ENCODE measurements around the gene ARVCF. TPM values are rescaled to one million over a fixed set of nuclear protein-coding genes. Genes with fewer than 3 reads are reported as not detected.
A peak's percentile ranks its signal among the peaks of the same experiment; 100 is the strongest.
"Not testable (repeated sequence)": the region's sequence is repeated elsewhere in the genome, so short reads cannot be mapped to it uniquely, and the experiment has no call there.

Gene ARVCF
- total and polyA plus RNA-seq, 5 donors from 2014 or later, result 0.39 to 2.7 (median 0.47) TPM; not detected in 1

DNA sequence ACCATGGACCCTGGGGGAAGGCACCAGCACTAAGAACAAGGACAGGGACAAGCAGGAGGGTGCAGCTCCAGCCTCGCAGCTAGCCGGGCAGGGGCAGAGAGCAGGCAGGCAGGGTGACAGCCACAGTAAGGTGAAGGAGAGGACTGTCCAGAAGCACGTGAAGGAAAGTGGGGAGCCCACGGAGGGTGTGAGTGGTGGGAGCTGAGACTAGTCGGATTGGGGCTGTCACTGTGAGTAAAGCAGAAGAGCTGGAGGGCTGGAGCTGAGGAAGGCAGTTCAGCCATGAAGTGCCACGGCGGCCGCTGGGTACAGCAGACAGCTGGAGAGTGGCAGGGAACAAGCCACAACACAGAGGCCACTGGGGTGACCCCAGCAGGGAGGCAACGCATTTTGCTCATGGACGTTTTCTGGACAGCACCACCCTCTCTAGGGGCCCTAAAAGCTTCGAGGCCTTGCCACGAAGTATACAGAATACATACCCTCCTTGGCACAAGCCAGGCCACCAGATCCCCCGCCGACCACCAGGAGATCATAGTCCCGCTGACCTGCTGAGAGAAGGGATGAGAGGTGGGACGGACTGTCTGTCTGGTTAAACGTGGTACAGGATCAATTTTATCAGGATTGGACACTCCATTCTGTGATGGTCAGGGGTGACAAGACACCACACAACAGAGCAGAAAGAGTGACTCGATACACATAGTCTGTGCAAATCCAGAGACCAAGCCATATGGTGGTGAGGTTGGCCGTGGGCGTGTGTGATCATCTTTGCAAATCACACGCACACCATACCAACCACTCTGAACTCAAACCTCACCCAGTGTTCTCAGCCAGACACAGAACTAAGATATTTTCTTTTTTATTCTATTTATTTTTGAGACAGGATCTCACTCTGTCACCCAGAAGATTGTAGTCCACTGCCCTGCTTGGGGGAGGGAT, 85.8 kb downstream of the ARVCF start:
- Mint-ChIP-seq H3K27ac (peak overlapping the region in 1 of 3 donors; percentile 80), H3K4me3 (peak overlapping the region in 1 of 4 donors; percentile 75), H3K9me3 (peaks cover 0 to 6% (median 0%) of the 10 kb centered on the region in 7 donors), H3K36me3 (peaks cover 22% of the 10 kb centered on the region), H3K4me1 (peaks cover 0 to 12% (median 4%) of the 10 kb centered on the region in 4 donors), H3K27me3 (no peaks in the 10 kb centered on the region)
- Histone ChIP-seq H3K9me3 (ENCODE audit: control insufficient read depth in 2 of 2, low read length in 2 of 2) (peaks cover 0 to 3% of the 10 kb centered on the region in 2 experiments), H3K27me3 (ENCODE audit: control insufficient read depth, insufficient read depth, low read length) (no peaks in the 10 kb centered on the region), H3K36me3 (ENCODE audit: control insufficient read depth, insufficient read depth, low read length) (no peaks in the 10 kb centered on the region), H3K4me3 (ENCODE audit: low read depth, low read length) (no peak overlapping the region), H3K27ac (ENCODE audit: insufficient read depth, low read length, poor library complexity, severe bottlenecking) (no peak overlapping the region), H3K4me1 (ENCODE audit: control insufficient read depth, insufficient read depth, low read length, poor library complexity, severe bottlenecking) (no peaks in the 10 kb centered on the region)
- ATAC-seq (ENCODE audit: low read depth in 2 of 2) (no peak), DNase-seq (no peak)

DNA sequence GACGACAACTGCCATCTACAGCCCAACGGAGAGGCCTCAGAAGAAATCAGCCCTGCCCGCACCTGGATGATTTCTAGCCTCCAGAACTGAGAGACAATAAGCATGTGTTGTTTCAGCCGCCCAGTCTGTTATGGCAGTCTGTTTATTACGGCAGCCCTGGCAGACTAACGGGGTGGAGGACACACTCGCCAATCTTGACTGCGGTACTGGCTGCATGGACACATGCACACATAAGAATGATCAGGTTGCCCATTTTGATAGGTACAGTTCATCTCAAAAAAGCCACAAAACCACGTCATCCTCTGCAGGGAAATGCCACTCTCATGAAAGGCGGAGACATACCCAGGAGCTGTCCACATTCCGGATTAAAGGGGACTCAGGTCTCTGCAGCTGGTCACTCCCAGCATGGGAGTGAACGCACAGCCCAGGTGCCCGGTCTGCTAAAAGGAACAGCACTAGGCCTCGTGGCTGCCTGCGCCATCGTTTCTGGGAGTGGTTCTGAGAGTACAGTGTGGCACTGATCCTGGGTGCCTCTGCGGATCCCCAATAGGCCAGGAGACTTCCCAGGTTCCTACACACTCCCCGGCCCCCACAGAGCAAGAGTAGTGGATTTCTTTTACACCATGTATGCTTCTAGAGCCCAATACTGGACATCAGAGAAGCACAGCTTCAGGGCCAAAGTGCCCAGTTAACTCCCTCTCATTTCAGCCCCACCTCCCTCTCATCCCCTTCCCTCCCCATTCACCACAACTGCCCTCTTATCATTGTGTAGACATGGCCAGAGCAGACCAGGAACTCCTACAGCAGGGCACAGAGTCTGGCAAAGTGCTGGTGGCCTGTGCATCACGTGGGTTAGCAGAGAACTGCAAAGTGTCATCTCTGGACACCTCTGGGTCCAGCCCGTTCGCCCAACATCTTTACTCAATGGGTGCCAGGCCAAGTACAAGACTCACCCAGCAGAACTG, 86.8 kb downstream of the ARVCF start:
- Mint-ChIP-seq H3K27me3 (no peaks in the 10 kb centered on the region), H3K4me3 (peak overlapping the region in 1 of 4 donors; percentile 75), H3K4me1 (peaks cover 0 to 12% (median 4%) of the 10 kb centered on the region in 4 donors), H3K9me3 (no peaks in the 10 kb centered on the region), H3K36me3 (peaks cover 20% of the 10 kb centered on the region), H3K27ac (peak overlapping the region in 1 of 3 donors; percentile 80)
- no peaks in the 10 kb centered on the region for H3K36me3 ChIP-seq (ENCODE audit: control insufficient read depth, insufficient read depth, low read length)
- ATAC-seq (ENCODE audit: low read depth in 2 of 2) (no peak), DNase-seq (no peak)
- no peak overlapping the region for H3K4me3 ChIP-seq (ENCODE audit: low read depth, low read length)
- H3K27ac ChIP-seq (ENCODE audit: insufficient read depth, low read length, poor library complexity, severe bottlenecking), result no peak overlapping the region
- H3K27me3 ChIP-seq (ENCODE audit: control insufficient read depth, insufficient read depth, low read length), result no peaks in the 10 kb centered on the region
- H3K9me3 ChIP-seq (ENCODE audit: control insufficient read depth in 2 of 2, low read length in 2 of 2), result no peaks in the 10 kb centered on the region
- no peaks in the 10 kb centered on the region for H3K4me1 ChIP-seq (ENCODE audit: control insufficient read depth, insufficient read depth, low read length, poor library complexity, severe bottlenecking)

DNA sequence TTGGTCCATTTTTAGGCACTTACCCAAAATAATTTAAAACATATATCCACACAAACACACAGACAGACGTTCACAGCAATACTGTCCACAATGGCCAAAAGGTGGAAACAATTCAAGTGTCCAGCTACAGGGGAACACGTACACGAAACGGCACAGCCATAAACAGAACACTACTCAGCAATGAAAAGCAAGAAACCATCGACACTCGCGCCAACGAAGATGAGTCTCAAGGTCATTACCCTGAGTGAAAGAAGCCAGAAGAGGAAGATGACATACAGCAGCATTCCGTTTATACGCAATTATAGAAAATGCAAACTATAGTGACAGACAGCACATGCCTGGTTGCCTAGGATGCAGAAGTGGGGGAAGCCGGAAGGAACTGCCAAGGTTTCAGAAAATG, 88.4 kb downstream of the ARVCF start:
- Histone ChIP-seq H3K9me3 (ENCODE audit: control insufficient read depth in 2 of 2, low read length in 2 of 2) (no peaks in the 10 kb centered on the region), H3K27ac (ENCODE audit: insufficient read depth, low read length, poor library complexity, severe bottlenecking) (no peak overlapping the region), H3K27me3 (ENCODE audit: control insufficient read depth, insufficient read depth, low read length) (no peaks in the 10 kb centered on the region), H3K36me3 (ENCODE audit: control insufficient read depth, insufficient read depth, low read length) (no peaks in the 10 kb centered on the region), H3K4me1 (ENCODE audit: control insufficient read depth, insufficient read depth, low read length, poor library complexity, severe bottlenecking) (no peaks in the 10 kb centered on the region), H3K4me3 (ENCODE audit: low read depth, low read length) (no peak overlapping the region)
- no peak for ATAC-seq (ENCODE audit: low read depth in 2 of 2)
- H3K4me1 Mint-ChIP-seq, result peaks cover 0 to 8% (median 4%) of the 10 kb centered on the region in 4 donors
- H3K4me3 Mint-ChIP-seq, result no peak overlapping the region
- no peaks in the 10 kb centered on the region for H3K27me3 Mint-ChIP-seq
- no peak overlapping the region for H3K27ac Mint-ChIP-seq
- peaks cover 25% of the 10 kb centered on the region for H3K36me3 Mint-ChIP-seq
- DNase-seq, result no peak
- H3K9me3 Mint-ChIP-seq, result no peaks in the 10 kb centered on the region

DNA sequence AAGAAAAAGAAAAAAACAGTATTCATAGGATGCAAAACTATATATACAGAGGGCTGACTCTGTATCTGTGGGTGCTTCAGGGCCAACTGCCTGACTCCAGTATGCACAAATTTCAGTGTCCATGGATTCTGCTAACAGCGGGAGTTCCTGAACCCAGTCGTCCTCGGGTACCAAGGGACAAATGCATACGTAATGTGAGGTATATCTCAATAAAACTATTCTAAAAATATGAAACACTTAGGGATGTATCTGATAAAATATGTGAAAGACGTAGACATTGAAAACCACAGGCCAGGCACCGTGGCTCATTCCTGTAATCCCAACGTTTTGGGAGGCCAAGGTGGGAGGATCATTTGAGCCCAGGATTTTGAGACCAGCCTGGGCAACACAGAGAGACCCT, 88.9 kb downstream of the ARVCF start:
- H3K27me3 ChIP-seq (ENCODE audit: control insufficient read depth, insufficient read depth, low read length), result no peaks in the 10 kb centered on the region
- no peak overlapping the region for H3K4me3 ChIP-seq (ENCODE audit: low read depth, low read length)
- no peaks in the 10 kb centered on the region for H3K27me3 Mint-ChIP-seq
- H3K4me3 Mint-ChIP-seq, result no peak overlapping the region
- H3K4me1 ChIP-seq (ENCODE audit: control insufficient read depth, insufficient read depth, low read length, poor library complexity, severe bottlenecking), result no peaks in the 10 kb centered on the region
- H3K9me3 ChIP-seq (ENCODE audit: control insufficient read depth in 2 of 2, low read length in 2 of 2), result no peaks in the 10 kb centered on the region
- H3K27ac Mint-ChIP-seq, result peak overlapping the region in 1 of 3 donors; percentile 20
- DNase-seq (no peak), ATAC-seq (ENCODE audit: low read depth in 2 of 2) (no peak)
- H3K4me1 Mint-ChIP-seq, result peaks cover 0 to 8% (median 3%) of the 10 kb centered on the region in 4 donors
- no peak overlapping the region for H3K27ac ChIP-seq (ENCODE audit: insufficient read depth, low read length, poor library complexity, severe bottlenecking)
- H3K36me3 Mint-ChIP-seq, result peaks cover 29% of the 10 kb centered on the region
- no peaks in the 10 kb centered on the region for H3K9me3 Mint-ChIP-seq
- no peaks in the 10 kb centered on the region for H3K36me3 ChIP-seq (ENCODE audit: control insufficient read depth, insufficient read depth, low read length)

DNA sequence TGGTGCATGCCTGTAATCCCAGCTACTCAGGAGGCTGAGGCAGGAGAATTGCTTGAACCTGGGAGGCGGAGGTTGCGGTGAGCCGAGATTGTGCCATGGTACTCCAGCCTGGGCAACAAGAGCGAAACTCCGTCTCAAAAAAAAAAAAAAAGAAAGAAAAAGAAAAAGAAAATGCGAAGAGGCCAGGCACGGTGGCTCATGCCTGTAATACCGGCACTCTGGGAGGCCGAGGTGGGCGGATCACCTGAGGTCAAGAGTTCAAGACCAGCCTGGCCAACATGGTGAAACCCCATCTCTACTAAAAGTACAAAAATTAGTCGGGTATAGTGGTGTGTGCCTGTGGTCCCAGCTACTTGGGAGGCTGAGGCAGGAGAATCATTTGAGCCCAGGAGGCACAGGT, 90.6 kb downstream of the ARVCF start:
- not testable (repeated sequence) for ATAC-seq (ENCODE audit: low read depth in 2 of 2); H3K27ac ChIP-seq (ENCODE audit: insufficient read depth, low read length, poor library complexity, severe bottlenecking); H3K4me1 ChIP-seq (ENCODE audit: control insufficient read depth, insufficient read depth, low read length, poor library complexity, severe bottlenecking); H3K27ac Mint-ChIP-seq; H3K27me3 ChIP-seq (ENCODE audit: control insufficient read depth, insufficient read depth, low read length); H3K27me3 Mint-ChIP-seq; H3K9me3 ChIP-seq (ENCODE audit: control insufficient read depth in 2 of 2, low read length in 2 of 2); H3K4me3 ChIP-seq (ENCODE audit: low read depth, low read length); H3K36me3 ChIP-seq (ENCODE audit: control insufficient read depth, insufficient read depth, low read length); H3K9me3 Mint-ChIP-seq; H3K4me1 Mint-ChIP-seq; DNase-seq; H3K4me3 Mint-ChIP-seq
- peaks cover 33% of the 10 kb centered on the region for H3K36me3 Mint-ChIP-seq

DNA sequence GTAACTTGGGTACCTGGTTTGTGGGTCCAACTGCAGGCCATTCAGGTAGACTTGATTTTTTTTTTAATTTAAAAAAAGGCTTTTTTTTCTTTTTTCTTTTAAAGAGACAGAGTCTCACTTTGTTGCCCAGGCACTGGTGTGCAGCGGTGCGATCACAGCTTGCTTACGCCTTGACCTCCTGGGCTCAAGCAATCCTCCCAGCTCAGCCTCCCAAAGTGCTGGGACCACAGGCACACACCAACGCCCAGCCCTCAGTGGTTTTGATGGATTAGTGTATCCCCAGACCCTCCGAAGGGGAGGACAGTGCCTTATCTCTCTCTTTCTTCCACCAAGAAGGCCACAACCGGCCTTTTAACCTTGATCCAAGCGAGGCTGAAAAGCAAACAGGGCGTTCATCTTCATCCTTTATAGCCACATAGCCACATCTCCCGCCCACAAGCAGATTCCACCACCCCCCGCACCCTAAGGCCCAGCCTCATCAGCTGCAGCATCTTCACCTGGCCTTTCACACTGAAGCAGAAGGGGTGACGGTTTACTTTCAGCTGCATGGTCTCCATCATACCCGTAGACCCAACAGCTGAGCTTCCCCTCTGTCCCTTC, 92.6 kb downstream of the ARVCF start:
- ATAC-seq (ENCODE audit: low read depth in 2 of 2), result no peak
- H3K27me3 ChIP-seq (ENCODE audit: control insufficient read depth, insufficient read depth, low read length), result no peaks in the 10 kb centered on the region
- Mint-ChIP-seq H3K27me3 (no peaks in the 10 kb centered on the region), H3K36me3 (peaks cover 23% of the 10 kb centered on the region), H3K4me3 (no peak overlapping the region), H3K27ac (peak overlapping the region in 1 of 3 donors; percentile 65), H3K9me3 (no peaks in the 10 kb centered on the region), H3K4me1 (peaks cover 0 to 7% (median 2%) of the 10 kb centered on the region in 4 donors)
- no peaks in the 10 kb centered on the region for H3K4me1 ChIP-seq (ENCODE audit: control insufficient read depth, insufficient read depth, low read length, poor library complexity, severe bottlenecking)
- no peaks in the 10 kb centered on the region for H3K9me3 ChIP-seq (ENCODE audit: control insufficient read depth in 2 of 2, low read length in 2 of 2)
- H3K27ac ChIP-seq (ENCODE audit: insufficient read depth, low read length, poor library complexity, severe bottlenecking), result no peak overlapping the region
- H3K4me3 ChIP-seq (ENCODE audit: low read depth, low read length), result no peak overlapping the region
- no peak for DNase-seq
- no peaks in the 10 kb centered on the region for H3K36me3 ChIP-seq (ENCODE audit: control insufficient read depth, insufficient read depth, low read length)

DNA sequence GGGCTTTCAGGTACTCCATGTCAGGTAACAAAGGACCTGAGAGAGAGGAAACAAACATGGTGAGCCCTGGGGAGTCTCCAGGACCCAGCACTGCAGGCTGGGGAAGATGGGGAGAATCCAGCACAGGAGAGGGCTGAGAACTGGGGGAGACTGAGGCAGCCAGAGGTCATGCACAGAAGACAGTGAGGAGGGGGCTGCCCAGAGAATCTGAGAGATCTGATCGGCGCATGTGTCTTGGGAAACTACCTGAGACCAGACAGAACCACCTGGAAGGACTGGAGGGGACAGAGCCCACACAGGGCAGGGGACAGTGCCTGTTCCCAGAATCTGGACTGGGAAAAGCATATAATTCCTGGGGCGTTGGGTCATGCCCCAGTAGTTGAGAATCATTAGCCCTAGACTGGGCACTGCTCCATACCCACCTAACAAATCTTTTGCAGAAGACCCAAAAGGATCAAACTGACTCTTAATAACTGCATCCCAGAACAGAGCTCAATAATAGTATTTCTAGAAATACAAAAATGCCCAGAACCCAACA, 95.0 kb downstream of the ARVCF start:
- H3K27me3 ChIP-seq (ENCODE audit: control insufficient read depth, insufficient read depth, low read length), result no peaks in the 10 kb centered on the region
- Mint-ChIP-seq H3K4me3 (no peak overlapping the region), H3K4me1 (peaks cover 0 to 3% (median 1%) of the 10 kb centered on the region in 4 donors), H3K9me3 (no peaks in the 10 kb centered on the region), H3K36me3 (peaks cover 22% of the 10 kb centered on the region), H3K27ac (peak overlapping the region in 1 of 3 donors; percentile 20), H3K27me3 (no peaks in the 10 kb centered on the region)
- no peak overlapping the region for H3K4me3 ChIP-seq (ENCODE audit: low read depth, low read length)
- DNase-seq, result no peak
- peaks cover 17% of the 10 kb centered on the region for H3K36me3 ChIP-seq (ENCODE audit: control insufficient read depth, insufficient read depth, low read length)
- H3K27ac ChIP-seq (ENCODE audit: insufficient read depth, low read length, poor library complexity, severe bottlenecking), result no peak overlapping the region
- no peak for ATAC-seq (ENCODE audit: low read depth in 2 of 2)
- H3K9me3 ChIP-seq (ENCODE audit: control insufficient read depth in 2 of 2, low read length in 2 of 2), result no peaks in the 10 kb centered on the region
- H3K4me1 ChIP-seq (ENCODE audit: control insufficient read depth, insufficient read depth, low read length, poor library complexity, severe bottlenecking), result no peaks in the 10 kb centered on the region
